Type B pancreatic cell (in vitro differentiated cells): ENCODE measurements around the gene CD52. TPM values are rescaled to one million over a fixed set of nuclear protein-coding genes. Genes with fewer than 3 reads are reported as not detected.

Experiments used
- DNase-seq: peaks from one replicate; pipeline ENCODE4 v3.0.0; 2021; ENCODE audit warnings: mixed read lengths; ENCODE audit not compliant: unreplicated experiment; ENCODE audit errors: extremely low spot score
- H3K27ac Mint-ChIP-seq: 2 replicates; pipeline ENCODE4 v1.8.0; 2021; ENCODE audit warnings: mild to moderate bottlenecking, mixed read lengths
- H3K27me3 Mint-ChIP-seq: 2 replicates; pipeline ENCODE4 v1.8.0; 2021; ENCODE audit warnings: mixed read lengths
- H3K36me3 Mint-ChIP-seq: 2 replicates; pipeline ENCODE4 v1.8.0; 2021; ENCODE audit warnings: mixed read lengths
- H3K4me1 Mint-ChIP-seq: one replicate; pipeline ENCODE4 v1.8.0; 2021; ENCODE audit warnings: mixed read lengths; ENCODE audit not compliant: unreplicated experiment
- H3K4me3 Mint-ChIP-seq: 2 replicates; pipeline ENCODE4 v1.8.0; 2021; ENCODE audit warnings: mild to moderate bottlenecking, mixed read lengths
- H3K9me3 Mint-ChIP-seq: 2 replicates; pipeline ENCODE4 v1.8.0; 2021; ENCODE audit warnings: mixed read lengths
- CTCF ChIP-seq: fragments of 200-600 bp; sonication (generic); conservative IDR thresholded peaks from 2 replicates; pipeline ENCODE4 v1.5.0; 2021; ENCODE audit warnings: antibody characterized with exemption, mild to moderate bottlenecking
- total RNA-seq: library from RNA; stranded (reverse); gene quantifications from 2 replicates; pipeline ENCODE4 v1.2.1, GENCODE V29; 2021; ENCODE audit warnings: low replicate concordance

CD52 gene
- total RNA-seq, 1 donor from 2014 or later: 0.75 TPM

GRCh38 chr1:26283279-26283853, 34.4 kb upstream of the CD52 start:
- DNase-seq: no peak
- H3K27ac Mint-ChIP-seq: peak overlapping the region; percentile 68
- no peaks in the 10 kb centered on the region for H3K27me3 Mint-ChIP-seq
- no peak for TF ChIP-seq CTCF
- peaks cover 39% of the 10 kb centered on the region for H3K4me1 Mint-ChIP-seq
- H3K36me3 Mint-ChIP-seq: peaks cover 8% of the 10 kb centered on the region
- no peak overlapping the region for H3K4me3 Mint-ChIP-seq
- no peaks in the 10 kb centered on the region for H3K9me3 Mint-ChIP-seq

GRCh38 chr1:26283871-26284596, 33.7 kb upstream of the CD52 start:
- Mint-ChIP-seq H3K36me3 (peaks cover 8% of the 10 kb centered on the region), H3K9me3 (no peaks in the 10 kb centered on the region), H3K27me3 (no peaks in the 10 kb centered on the region), H3K4me3 (no peak overlapping the region), H3K27ac (peak overlapping the region; percentile 79), H3K4me1 (peaks cover 33% of the 10 kb centered on the region)
- no peak for DNase-seq
- TF ChIP-seq CTCF: no peak

GRCh38 chr1:26284597-26285347, 33.0 kb upstream of the CD52 start:
- peak overlapping the region; percentile 63 for H3K4me3 Mint-ChIP-seq
- TF ChIP-seq CTCF: peak; percentile 89
- peak overlapping the region; percentile 79 for H3K27ac Mint-ChIP-seq
- H3K36me3 Mint-ChIP-seq: peaks cover 8% of the 10 kb centered on the region
- no peak for DNase-seq
- no peaks in the 10 kb centered on the region for H3K27me3 Mint-ChIP-seq
- H3K9me3 Mint-ChIP-seq: no peaks in the 10 kb centered on the region
- peaks cover 27% of the 10 kb centered on the region for H3K4me1 Mint-ChIP-seq

GRCh38 chr1:26285366-26286063, 32.2 kb upstream of the CD52 start:
- Mint-ChIP-seq H3K36me3 (peaks cover 8% of the 10 kb centered on the region), H3K4me1 (peaks cover 34% of the 10 kb centered on the region), H3K27ac (no peak overlapping the region), H3K9me3 (no peaks in the 10 kb centered on the region), H3K4me3 (no peak overlapping the region), H3K27me3 (no peaks in the 10 kb centered on the region)
- DNase-seq: no peak
- peak; percentile 65 for TF ChIP-seq CTCF

- H3K4me3 Mint-ChIP-seq: no peak overlapping the region
- H3K9me3 Mint-ChIP-seq: no peaks in the 10 kb centered on the region
- peaks cover 35% of the 10 kb centered on the region for H3K4me1 Mint-ChIP-seq
- no peak for DNase-seq
- no peaks in the 10 kb centered on the region for H3K27me3 Mint-ChIP-seq
- peaks cover 6% of the 10 kb centered on the region for H3K36me3 Mint-ChIP-seq
- no peak overlapping the region for H3K27ac Mint-ChIP-seq
- TF ChIP-seq CTCF: no peak
These were observed 31.7 kb upstream of the CD52 start for GRCh38 chr1:26286064-26286416.
